IPS-15b (cell line): Measurements from ENCODE around the gene POLR2F.
A peak's percentile ranks its signal among the peaks of the same experiment; 100 is the strongest.

Source experiments
- H3K27me3 ChIP-seq: one replicate; pipeline ENCODE4 v1.6.1; 2013; ENCODE audit warnings: low read length; ENCODE audit not compliant: control insufficient read depth, insufficient read depth
- H3K36me3 ChIP-seq: one replicate; pipeline ENCODE4 v1.6.1; 2013; ENCODE audit warnings: low read length; ENCODE audit not compliant: control insufficient read depth, insufficient read depth
- H3K4me1 ChIP-seq: one replicate; pipeline ENCODE4 v1.6.1; 2013; ENCODE audit warnings: mild to moderate bottlenecking, low read length; ENCODE audit not compliant: control insufficient read depth, insufficient read depth
- H3K4me3 ChIP-seq: one replicate; pipeline ENCODE4 v1.5.1; 2013; ENCODE audit warnings: low read depth, low read length
- H3K9ac ChIP-seq: one replicate; pipeline ENCODE4 v1.6.1; 2013; ENCODE audit warnings: low read depth, mild to moderate bottlenecking, low read length
- H3K9me3 ChIP-seq: one replicate; pipeline ENCODE4 v1.6.1; 2013; ENCODE audit warnings: mild to moderate bottlenecking, low read length; ENCODE audit not compliant: control insufficient read depth, insufficient read depth

The POLR2F gene

DNA sequence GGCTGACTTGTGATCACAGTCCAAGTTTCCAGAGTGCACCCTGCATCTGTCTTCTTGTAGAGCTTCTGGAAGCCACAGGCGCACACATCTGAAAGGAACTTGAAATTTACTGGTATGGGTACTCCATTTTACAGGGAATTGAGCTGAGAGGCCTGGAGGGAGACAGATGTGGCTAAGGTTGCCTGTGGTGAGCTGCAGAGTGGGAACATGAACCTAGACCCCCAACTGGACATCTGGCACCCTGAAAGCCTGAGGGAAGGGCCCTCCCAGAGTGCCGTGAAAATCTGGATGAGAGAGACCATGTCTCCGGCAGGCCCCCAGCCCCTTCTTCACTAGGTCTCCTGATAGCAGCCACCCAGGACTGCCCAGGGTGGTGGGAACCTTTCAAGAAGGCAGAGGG, 53.4 kb downstream of the POLR2F start:
- Histone ChIP-seq H3K4me3 (no peak overlapping the region), H3K27me3 (no peaks in the 10 kb centered on the region), H3K9me3 (no peaks in the 10 kb centered on the region), H3K36me3 (no peaks in the 10 kb centered on the region), H3K9ac (no peak overlapping the region), H3K4me1 (no peaks in the 10 kb centered on the region)

DNA sequence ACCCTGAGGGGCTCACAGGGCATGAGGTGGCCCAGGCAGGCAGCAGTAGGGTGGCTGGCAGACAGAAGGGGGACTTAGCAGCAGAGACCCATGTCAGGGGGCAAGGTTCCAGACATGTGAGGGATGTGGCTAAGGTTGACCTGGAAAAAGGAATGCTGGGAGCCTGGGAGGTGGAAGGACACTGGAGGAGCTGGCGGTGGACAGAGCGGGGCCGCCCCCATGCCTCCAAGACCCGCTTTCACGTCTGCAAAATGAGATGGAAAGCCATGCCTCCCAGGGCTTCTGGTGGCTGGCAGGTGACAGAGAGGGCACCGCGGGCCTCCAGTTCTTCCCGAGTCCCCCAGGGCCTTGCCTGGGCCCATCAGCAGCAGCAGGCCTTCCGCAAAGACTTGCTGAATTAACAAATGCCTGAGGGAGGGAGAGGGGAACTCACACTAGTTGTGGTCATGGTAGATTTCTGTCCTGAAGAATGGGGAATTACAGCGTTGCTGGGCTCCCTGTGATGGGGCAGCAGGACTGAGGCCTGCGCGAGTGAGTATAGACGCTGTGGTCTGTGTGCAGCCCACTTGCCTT, 53.9 kb downstream of the POLR2F start:
- Histone ChIP-seq H3K9me3 (no peaks in the 10 kb centered on the region), H3K27me3 (no peaks in the 10 kb centered on the region), H3K4me1 (no peaks in the 10 kb centered on the region), H3K4me3 (no peak overlapping the region), H3K9ac (no peak overlapping the region), H3K36me3 (no peaks in the 10 kb centered on the region)

DNA sequence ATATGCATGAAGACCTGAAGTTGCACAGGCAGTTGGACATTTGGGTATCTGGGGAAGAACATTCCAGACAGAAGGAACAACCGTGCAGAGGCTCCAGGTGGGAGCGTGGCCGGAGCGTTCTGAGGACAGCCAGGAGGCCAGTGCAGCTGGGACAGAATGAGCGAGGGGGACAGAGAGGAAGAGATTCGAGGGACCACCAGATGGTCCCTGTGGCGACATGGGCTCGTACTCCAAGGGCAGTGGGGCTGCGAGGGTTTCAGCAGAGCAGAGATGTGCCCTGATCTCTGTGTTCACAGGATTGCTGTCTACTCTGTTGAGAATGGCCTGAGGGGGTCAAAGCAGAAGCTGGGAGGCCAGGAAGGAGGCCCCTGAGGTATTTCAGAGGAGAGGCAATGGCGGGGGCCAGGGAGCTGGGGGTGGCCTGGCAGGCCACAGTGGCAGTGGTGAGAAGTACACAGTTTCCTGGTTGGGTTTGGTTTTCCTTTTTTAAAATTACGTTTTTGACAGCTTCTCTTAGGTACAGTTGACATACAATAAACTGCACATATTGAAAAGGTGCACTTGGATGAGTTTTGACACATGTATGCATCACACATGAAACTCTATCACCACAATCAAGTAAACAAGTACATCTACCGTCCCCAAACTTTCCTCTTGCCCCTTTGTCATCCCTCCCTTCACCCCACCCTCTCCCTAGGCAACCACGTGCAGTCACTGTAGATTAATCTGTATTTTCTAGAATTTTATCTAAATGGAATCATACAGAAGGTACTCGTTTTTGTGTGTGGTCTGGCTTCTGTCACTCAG, 55.7 kb downstream of the POLR2F start:
- Histone ChIP-seq H3K36me3 (no peaks in the 10 kb centered on the region), H3K9ac (no peak overlapping the region), H3K9me3 (no peaks in the 10 kb centered on the region), H3K27me3 (no peaks in the 10 kb centered on the region), H3K4me1 (no peaks in the 10 kb centered on the region), H3K4me3 (no peak overlapping the region)

DNA sequence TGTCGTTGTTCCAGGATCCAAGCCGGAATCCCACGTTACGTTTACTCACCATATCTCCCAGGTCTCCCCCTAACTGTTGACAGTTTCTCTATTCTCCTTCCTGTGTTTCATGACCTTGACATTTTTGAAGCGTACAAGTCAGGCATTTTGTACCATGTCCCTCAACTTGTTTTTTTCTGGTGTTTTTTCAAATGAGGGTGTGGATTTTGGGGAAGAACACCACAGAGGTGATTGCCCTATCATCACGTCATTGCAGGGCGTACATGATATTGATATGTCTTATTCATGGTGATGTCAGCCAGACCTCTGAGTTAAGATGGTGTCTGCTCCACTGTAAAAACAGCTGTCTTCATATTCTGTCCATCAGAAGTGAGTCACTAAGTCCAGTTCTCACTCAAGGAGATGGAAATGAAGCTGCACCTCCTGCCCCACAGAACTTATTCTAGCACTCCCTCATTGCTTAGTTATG, 59.1 kb downstream of the POLR2F start:
- Histone ChIP-seq H3K9me3 (no peaks in the 10 kb centered on the region), H3K4me3 (no peak overlapping the region), H3K4me1 (peaks cover 3% of the 10 kb centered on the region), H3K36me3 (no peaks in the 10 kb centered on the region), H3K27me3 (no peaks in the 10 kb centered on the region), H3K9ac (no peak overlapping the region)

DNA sequence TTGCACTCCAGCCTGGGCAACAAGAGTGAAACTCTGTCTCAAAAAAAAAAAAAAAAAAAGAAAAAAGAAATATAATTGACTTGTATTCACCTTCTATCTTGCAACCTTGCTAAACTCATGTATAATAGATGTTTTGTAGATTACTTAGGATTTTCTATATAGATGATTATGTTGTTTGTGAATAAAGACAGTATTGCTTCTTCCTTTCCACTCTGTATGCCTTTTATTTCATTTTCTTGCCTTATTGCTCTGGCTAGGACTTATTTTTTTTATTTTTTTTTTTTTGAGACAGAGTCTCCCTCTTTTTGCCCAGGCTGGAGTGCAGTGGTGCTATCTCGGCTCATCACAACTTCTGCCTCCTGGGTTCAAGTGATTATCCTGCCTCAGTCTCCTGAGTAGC, 60.6 kb downstream of the POLR2F start:
- no peak overlapping the region for H3K4me3 ChIP-seq
- H3K36me3 ChIP-seq = no peaks in the 10 kb centered on the region
- no peaks in the 10 kb centered on the region for H3K27me3 ChIP-seq
- no peaks in the 10 kb centered on the region for H3K9me3 ChIP-seq
- H3K9ac ChIP-seq = no peak overlapping the region
- peaks cover 3% of the 10 kb centered on the region for H3K4me1 ChIP-seq

DNA sequence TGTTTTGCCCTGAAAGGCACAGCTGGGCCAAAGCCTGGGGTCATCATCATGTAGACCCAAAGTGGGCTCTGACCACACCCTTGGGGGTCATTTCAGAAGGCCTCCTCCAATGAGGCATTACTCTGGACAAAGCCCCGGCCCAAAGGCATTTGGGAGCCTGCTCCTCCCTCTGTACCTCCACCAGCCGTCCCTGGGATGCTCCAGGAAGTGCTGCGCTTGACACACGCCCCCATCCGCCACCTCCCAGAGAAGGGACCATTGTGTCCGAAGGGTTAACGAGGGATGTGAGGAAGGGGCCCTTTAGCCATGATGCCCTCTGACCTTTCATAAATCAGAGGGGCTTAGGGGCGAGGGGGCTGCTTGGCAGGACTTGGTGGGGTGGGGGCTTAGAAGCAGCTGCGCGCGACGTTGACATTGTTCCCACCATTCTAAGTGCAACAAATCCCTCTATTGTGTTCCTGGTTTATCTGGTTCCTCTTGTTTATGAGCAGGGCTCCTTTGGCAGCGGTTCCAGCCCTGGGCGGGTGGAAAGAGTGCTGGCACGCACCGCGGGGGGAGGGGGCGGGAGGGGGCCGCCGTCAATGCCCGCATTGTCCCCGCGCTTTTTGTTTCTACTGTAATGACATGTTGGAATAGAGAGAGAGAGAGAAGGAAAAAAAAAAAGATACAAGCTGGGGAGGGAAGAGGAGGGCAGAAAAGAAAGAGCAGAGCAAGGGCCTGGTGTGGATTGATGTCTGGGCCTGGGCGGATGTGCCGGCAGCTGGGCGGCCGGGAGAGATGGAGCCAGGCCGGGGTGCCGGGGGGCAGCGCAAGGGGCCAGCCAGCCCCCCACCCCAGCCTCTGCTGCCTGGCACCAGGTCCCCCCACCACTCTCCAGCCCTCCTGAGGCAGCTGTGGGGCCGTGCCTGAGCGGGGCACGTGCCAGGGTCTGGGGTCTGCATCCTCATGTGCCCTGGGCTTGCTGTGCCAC, 63.0 kb downstream of the POLR2F start:
- Histone ChIP-seq H3K9ac (no peak overlapping the region), H3K27me3 (no peaks in the 10 kb centered on the region), H3K36me3 (no peaks in the 10 kb centered on the region), H3K4me1 (peaks cover 3% of the 10 kb centered on the region), H3K4me3 (no peak overlapping the region), H3K9me3 (no peaks in the 10 kb centered on the region)

DNA sequence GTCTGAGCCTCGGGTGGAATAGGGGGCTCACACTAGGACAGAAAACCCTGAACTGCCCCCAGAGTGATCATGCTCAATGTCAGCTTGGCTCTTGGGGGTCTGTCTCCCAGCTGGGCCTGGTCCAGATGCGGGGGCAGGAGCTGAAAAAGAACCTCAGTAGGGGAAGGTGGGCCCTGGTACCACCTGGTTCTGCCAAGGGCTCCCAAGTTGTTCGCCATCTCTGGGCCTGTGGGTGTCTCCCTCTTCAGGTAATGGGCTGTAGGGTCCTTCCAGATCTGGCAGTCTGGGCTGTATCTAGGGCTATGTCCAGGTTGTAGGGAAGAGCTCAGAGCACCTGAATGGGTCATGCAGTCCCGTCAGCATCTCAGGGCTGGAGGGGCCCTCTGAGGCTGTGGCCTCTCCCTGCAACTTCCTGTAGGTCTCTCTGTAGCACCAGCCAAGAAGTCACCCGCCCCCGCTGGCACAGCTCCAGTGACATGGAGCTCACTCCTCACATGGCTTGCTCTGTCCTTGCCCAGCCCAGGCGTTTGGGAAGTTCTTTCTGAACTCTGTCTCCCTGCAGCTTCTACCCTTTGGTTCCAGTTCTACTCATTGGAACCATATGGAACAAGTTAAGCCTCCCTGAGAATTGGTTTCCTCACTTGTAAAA, 63.9 kb downstream of the POLR2F start:
- H3K9ac ChIP-seq = peak overlapping the region; percentile 24
- H3K27me3 ChIP-seq = no peaks in the 10 kb centered on the region
- H3K36me3 ChIP-seq = no peaks in the 10 kb centered on the region
- H3K9me3 ChIP-seq = no peaks in the 10 kb centered on the region
- H3K4me3 ChIP-seq = no peak overlapping the region
- H3K4me1 ChIP-seq = peaks cover 3% of the 10 kb centered on the region

DNA sequence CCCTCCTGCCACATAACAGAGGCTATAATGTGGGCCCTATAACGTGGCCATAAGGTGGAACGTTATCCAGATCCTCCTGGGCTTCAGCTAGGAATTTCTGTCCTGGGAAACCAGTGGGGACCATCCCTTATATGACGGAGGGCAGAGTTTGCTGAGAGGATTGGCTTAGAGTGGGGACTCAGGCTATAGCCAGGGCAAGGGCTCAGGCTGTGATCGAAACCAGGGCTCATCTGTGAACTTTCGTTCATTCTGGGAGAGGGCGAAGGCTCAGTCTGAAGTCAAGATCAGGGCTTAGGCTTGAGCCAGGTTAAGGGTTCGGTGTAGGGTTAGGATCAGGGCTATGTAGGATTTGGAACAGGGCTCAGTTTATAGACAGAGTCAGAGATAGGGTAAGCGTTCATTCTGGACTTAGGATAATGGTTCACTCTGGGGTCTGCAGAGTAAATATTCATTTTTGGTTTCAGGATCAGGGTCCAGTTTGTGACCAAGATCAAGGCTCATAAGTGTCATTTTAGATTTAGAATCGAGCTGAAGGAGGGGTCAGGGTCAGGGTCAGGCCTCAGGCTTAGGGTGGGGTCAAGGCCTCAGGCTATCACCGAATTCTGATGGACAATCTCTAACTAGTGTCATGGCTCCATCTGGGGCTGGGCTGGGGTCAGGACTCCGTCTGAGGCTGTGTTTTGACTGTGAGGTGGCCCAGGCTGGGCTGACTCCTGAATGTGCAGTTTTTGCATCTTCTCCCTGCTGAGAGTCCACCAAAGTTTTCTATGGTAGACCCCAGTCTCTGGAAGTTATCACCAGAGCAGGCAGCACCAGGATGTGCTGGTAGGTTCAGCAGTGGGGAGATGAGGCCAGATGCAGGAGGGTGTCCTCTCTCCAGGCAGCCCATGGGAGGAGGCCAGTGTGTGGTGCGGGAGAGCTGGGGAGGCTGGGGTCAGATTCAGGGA, 64.7 kb downstream of the POLR2F start:
- Histone ChIP-seq H3K9ac (peak overlapping the region; percentile 24), H3K27me3 (no peaks in the 10 kb centered on the region), H3K4me3 (no peak overlapping the region), H3K4me1 (peaks cover 3% of the 10 kb centered on the region), H3K36me3 (no peaks in the 10 kb centered on the region), H3K9me3 (no peaks in the 10 kb centered on the region)
